Chondrocyte (in vitro differentiated cells): Measurements from ENCODE around the gene TSC1. TPM values are rescaled to one million over a fixed set of nuclear protein-coding genes. Genes with fewer than 3 reads are reported as not detected.
A peak's percentile ranks its signal among the peaks of the same experiment; 100 is the strongest.

Source experiments
- DNase-seq: peaks from one replicate; pipeline ENCODE4 v3.0.0; 2021; ENCODE audit warnings: mixed read lengths, low spot score
- H3K27ac Mint-ChIP-seq: one replicate; pipeline ENCODE4 v1.8.0; 2021; ENCODE audit warnings: mild to moderate bottlenecking, moderate library complexity, mixed read lengths; ENCODE audit not compliant: unreplicated experiment
- H3K27me3 Mint-ChIP-seq: 2 replicates; pipeline ENCODE4 v1.8.0; 2021; ENCODE audit warnings: low read depth, mixed read lengths
- H3K36me3 Mint-ChIP-seq: 2 replicates; pipeline ENCODE4 v1.8.0; 2021; ENCODE audit warnings: low read depth, mixed read lengths
- H3K4me1 Mint-ChIP-seq: 2 replicates; pipeline ENCODE4 v1.8.0; 2021; ENCODE audit warnings: low read depth, mild to moderate bottlenecking, mixed read lengths
- H3K4me3 Mint-ChIP-seq: one replicate; pipeline ENCODE4 v1.8.0; 2021; ENCODE audit warnings: mild to moderate bottlenecking, moderate library complexity, mixed read lengths; ENCODE audit not compliant: unreplicated experiment
- H3K9me3 Mint-ChIP-seq: 2 replicates; pipeline ENCODE4 v1.8.0; 2021; ENCODE audit warnings: low read depth, mixed read lengths
- CTCF ChIP-seq: fragments of 200-600 bp; sonication (generic); IDR thresholded peaks from 2 replicates; pipeline ENCODE4 v1.5.0; 2021; ENCODE audit warnings: antibody characterized with exemption, mild to moderate bottlenecking, moderate library complexity
- total RNA-seq: library from RNA; stranded (reverse); gene quantifications from 3 replicates; pipeline ENCODE4 v1.2.1, GENCODE V29; 2021

The TSC1 gene
- total RNA-seq, 1 donor from 2014 or later = 42.5 TPM

GRCh38 chr9:132948482-132949050 lies 4.2 kb upstream of the TSC1 start:
- Mint-ChIP-seq H3K36me3 (no peaks in the 10 kb centered on the region), H3K27ac (no peak overlapping the region), H3K4me1 (peaks cover 19% of the 10 kb centered on the region), H3K9me3 (no peaks in the 10 kb centered on the region), H3K4me3 (no peak overlapping the region), H3K27me3 (peaks cover 5% of the 10 kb centered on the region)
- no peak for TF ChIP-seq CTCF
- DNase-seq = no peak

DNA sequence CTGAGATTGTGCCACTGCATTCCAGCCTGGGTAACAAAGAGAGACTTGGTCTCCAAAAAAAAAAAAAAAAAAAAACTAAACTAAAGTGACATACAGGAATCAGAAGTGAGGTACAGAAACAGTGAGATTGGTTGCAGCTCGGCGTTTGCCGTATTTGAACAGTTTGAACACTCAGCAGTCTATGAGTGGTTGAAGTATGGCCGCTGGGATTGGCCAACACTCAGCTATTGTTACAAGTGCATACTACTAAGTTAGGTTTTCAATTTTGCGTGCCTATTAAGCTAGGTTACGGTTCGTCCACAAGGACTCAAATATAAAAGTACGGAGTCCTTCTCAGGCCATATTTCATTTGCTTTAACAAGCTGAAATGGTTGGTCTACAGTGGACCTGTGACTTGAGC lies 3.3 kb upstream of the TSC1 start:
- Mint-ChIP-seq H3K36me3 (no peaks in the 10 kb centered on the region), H3K27ac (no peak overlapping the region), H3K4me3 (no peak overlapping the region), H3K4me1 (peaks cover 27% of the 10 kb centered on the region), H3K9me3 (no peaks in the 10 kb centered on the region), H3K27me3 (peaks cover 4% of the 10 kb centered on the region)
- DNase-seq = no peak
- TF ChIP-seq CTCF = no peak

DNA sequence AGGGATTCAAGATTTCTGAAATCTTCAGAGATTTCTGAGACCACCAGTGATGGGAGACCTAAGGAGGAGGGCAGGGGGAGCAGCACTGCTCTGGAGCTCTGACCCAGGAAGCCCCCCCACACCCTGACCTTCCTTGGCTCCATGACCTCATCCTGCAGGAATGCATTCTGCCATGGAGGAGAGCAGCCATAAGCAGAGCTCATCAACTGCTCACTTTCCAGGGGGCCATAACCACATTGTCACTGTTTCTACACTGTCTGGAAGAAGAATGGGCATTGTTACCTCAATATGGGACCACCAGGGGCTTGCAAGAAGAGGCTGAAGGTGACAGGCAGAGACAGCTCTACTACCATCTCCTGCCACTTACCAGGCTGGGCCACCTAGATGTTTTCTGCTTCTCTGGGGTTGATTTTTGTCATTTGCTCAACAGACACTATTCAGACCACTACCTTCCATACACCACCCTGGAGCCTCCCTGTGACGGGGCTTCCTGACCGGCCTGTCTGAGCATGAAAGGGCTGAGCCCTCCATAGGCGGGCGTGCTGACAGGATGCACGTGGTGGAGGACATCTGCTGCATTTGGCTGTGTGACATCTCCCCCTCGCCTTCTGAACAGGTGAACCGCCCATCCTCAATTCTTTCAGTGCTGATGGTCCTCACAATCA lies 2.3 kb upstream of the TSC1 start:
- H3K27me3 Mint-ChIP-seq = peaks cover 2% of the 10 kb centered on the region
- H3K4me1 Mint-ChIP-seq = peaks cover 35% of the 10 kb centered on the region
- H3K9me3 Mint-ChIP-seq = no peaks in the 10 kb centered on the region
- TF ChIP-seq CTCF = no peak
- H3K4me3 Mint-ChIP-seq = no peak overlapping the region
- DNase-seq = no peak
- H3K36me3 Mint-ChIP-seq = no peaks in the 10 kb centered on the region
- peak overlapping the region; percentile 23 for H3K27ac Mint-ChIP-seq

DNA sequence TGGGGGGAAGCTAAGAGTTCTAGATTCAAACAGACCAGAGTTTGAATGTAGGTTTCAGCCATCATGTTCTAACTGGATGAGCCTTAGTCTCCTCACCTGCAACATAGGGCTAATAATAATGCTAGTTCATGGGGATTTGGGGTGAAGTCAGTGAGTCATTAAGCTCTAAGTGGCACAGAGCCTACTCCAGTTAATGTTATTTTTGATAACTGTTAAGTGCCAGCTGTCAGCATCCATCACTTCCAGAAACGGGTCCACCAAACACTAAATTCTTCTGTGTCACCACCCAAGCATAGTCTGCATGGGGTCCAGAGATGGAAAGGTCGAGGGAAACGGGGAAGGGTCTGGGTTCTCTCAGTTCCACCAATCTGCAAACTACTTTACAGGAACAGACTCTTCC lies 1.8 kb upstream of the TSC1 start:
- Mint-ChIP-seq H3K27ac (peak overlapping the region; percentile 23), H3K4me1 (peaks cover 35% of the 10 kb centered on the region), H3K36me3 (no peaks in the 10 kb centered on the region), H3K4me3 (no peak overlapping the region), H3K9me3 (no peaks in the 10 kb centered on the region), H3K27me3 (no peaks in the 10 kb centered on the region)
- no peak for DNase-seq
- no peak for TF ChIP-seq CTCF

- Mint-ChIP-seq H3K36me3 (no peaks in the 10 kb centered on the region), H3K27ac (peak overlapping the region; percentile 100), H3K4me3 (peak overlapping the region; percentile 95), H3K4me1 (peaks cover 35% of the 10 kb centered on the region), H3K27me3 (no peaks in the 10 kb centered on the region), H3K9me3 (no peaks in the 10 kb centered on the region)
- no peak for TF ChIP-seq CTCF
- DNase-seq = no peak
Observed at GRCh38 chr9:132945186-132946130, 1.0 kb upstream of the TSC1 start.
